Ovary (tissue), 3 donors: ENCODE measurements around the gene BRI3.

Experiments used
- CTCF ChIP-seq, 3 donors: fragments of 450-650 bp in 2 of 3; fragments of 200-600 bp in 1 of 3; IDR thresholded peaks; one replicate each; pipeline versions ENCODE4 v1.5.1 to v1.8.0; 2016 to 2022; ENCODE audit warnings: antibody characterized with exemption in 3 of 3, mild to moderate bottlenecking in 1 of 3
- EP300 ChIP-seq: sonication (generic); formaldehyde crosslinking; IDR thresholded peaks from one replicate; pipeline ENCODE4 v1.6.1; 2017; ENCODE audit warnings: antibody characterized with exemption
- POLR2A ChIP-seq: fragments of 450-650 bp; IDR thresholded peaks from one replicate; pipeline ENCODE4 v1.6.1; 2017; ENCODE audit warnings: antibody characterized with exemption, mild to moderate bottlenecking, moderate library complexity
- donor health status: DM: no; HTN: no; CAD: no.

DNA sequence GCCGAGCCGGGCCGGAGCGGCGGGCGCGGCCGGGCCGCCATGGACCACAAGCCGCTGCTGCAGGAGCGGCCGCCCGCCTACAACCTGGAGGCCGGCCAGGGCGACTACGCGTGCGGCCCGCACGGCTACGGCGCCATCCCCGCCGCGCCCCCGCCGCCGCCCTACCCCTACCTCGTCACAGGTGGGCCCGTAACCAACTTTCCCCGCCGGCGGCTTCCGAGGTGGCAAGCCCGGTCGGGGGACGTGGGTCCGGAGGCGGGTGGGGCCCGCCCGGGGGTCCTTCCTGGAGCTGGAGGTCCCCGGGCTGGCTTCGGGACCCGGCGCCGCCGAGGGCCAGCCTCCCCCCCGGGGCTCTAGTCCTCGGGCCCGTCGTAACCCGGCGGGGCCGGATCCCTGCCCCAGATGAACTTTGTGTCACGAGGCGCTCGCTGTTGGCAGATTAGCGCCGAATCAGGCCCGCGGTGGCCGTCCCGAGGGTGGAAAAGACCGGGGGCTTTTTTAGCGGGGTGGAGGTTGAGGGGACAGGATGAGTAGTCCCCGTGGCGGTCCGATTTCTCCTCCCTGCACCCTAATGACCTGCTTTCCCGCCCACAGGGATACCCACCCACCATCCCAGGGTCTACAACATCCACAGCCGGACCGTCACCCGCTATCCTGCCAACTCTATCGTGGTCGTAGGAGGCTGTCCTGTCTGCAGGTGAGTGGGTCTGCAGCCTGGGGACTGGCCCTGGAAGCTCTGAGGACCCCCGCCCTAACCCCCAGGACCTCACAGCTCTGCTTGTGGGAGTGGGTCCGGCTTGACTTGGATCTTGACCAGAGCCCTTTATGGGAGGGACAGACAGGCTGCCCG lies 496 bp downstream of the BRI3 start:
- no peak for TF ChIP-seq EP300
- TF ChIP-seq CTCF (IDR thresholded peaks at IDR 0.05): no peak
- TF ChIP-seq POLR2A: no peak
